Keratinocyte (primary cell): ENCODE measurements around the gene ZCCHC17. TPM values are rescaled to one million over a fixed set of nuclear protein-coding genes. Genes with fewer than 3 reads are reported as not detected.
"Not testable (repeated sequence)": the region's sequence is repeated elsewhere in the genome, so short reads cannot be mapped to it uniquely, and the experiment has no call there.

Source experiments
- DNase-seq: peaks from one replicate; pipeline ENCODE4 v3.0.0-alpha.2; 2011; ENCODE audit warnings: low read depth, missing footprints, low spot score
- FAIRE-seq: peaks from 2 replicates; lab custom pipeline; 2011; peaks lifted over from hg19 to GRCh38; lab: Jason Lieb, UNC
- H2AFZ ChIP-seq: 2 replicates; pipeline ENCODE4 v1.6.0; 2012; ENCODE audit warnings: low read length, control low read depth, inconsistent platforms; ENCODE audit not compliant: control insufficient read depth
- H3K27ac ChIP-seq: 2 replicates; pipeline ENCODE4 v1.5.1; 2011; ENCODE audit warnings: low read length; ENCODE audit not compliant: control insufficient read depth, insufficient read depth
- H3K27me3 ChIP-seq: 3 replicates; pipeline ENCODE4 v1.6.0; 2011; ENCODE audit warnings: low read length; ENCODE audit not compliant: control insufficient read depth, insufficient read depth; ENCODE audit errors: extremely low read depth
- H3K36me3 ChIP-seq, 2 experiments: 2 replicates in 1 of 2; 3 replicates in 1 of 2; pipeline ENCODE4 v1.5.1; 2011; ENCODE audit warnings: low read length in 2 of 2, mild to moderate bottlenecking in 1 of 2; ENCODE audit not compliant: control insufficient read depth in 2 of 2, insufficient read depth in 2 of 2; ENCODE audit errors: extremely low read depth in 1 of 2
- H3K4me1 ChIP-seq: 3 replicates; pipeline ENCODE4 v1.5.1; 2011; ENCODE audit warnings: low read length; ENCODE audit not compliant: control insufficient read depth, insufficient read depth; ENCODE audit errors: extremely low read depth
- H3K4me2 ChIP-seq: 3 replicates; pipeline ENCODE4 v1.6.0; 2011; ENCODE audit warnings: low read depth, low read length; ENCODE audit not compliant: control insufficient read depth, insufficient read depth; ENCODE audit errors: extremely low read depth
- H3K4me3 ChIP-seq, 3 experiments: fragments of 200-600 bp in 1 of 3; sonication (generic) in 1 of 3; 2 replicates in 2 of 3; 3 replicates in 1 of 3; pipeline ENCODE4 v1.5.1; 2011 to 2016; ENCODE audit warnings: low read length in 3 of 3, mild to moderate bottlenecking in 3 of 3, control low read depth in 2 of 3, inconsistent platforms in 1 of 3, low read depth in 1 of 3, mixed read lengths in 1 of 3, mixed run types in 1 of 3, moderate library complexity in 1 of 3; ENCODE audit not compliant: control insufficient read depth in 2 of 3, insufficient read depth in 2 of 3; ENCODE audit errors: extremely low read depth in 1 of 3
- H3K79me2 ChIP-seq: 2 replicates; pipeline ENCODE4 v1.6.0; 2012; ENCODE audit warnings: low read length; ENCODE audit not compliant: control insufficient read depth, insufficient read depth
- H3K9ac ChIP-seq: 3 replicates; pipeline ENCODE4 v1.6.0; 2011; ENCODE audit warnings: low read length; ENCODE audit not compliant: control insufficient read depth, insufficient read depth; ENCODE audit errors: extremely low read depth
- H3K9me1 ChIP-seq: 3 replicates; pipeline ENCODE4 v1.6.0; 2011; ENCODE audit warnings: low read length; ENCODE audit not compliant: control insufficient read depth, insufficient read depth; ENCODE audit errors: extremely low read depth
- H3K9me3 ChIP-seq: 2 replicates; pipeline ENCODE4 v1.5.1; 2012; ENCODE audit warnings: low read depth, low read length; ENCODE audit not compliant: control insufficient read depth
- H4K20me1 ChIP-seq: 3 replicates; pipeline ENCODE4 v1.6.0; 2011; ENCODE audit warnings: low read length; ENCODE audit not compliant: control insufficient read depth, insufficient read depth; ENCODE audit errors: extremely low read depth
- EZH2 ChIP-seq: IDR thresholded peaks from one replicate; pipeline ENCODE4 v1.6.1; 2012; ENCODE audit warnings: inconsistent platforms, mild to moderate bottlenecking, low read length, moderate library complexity
- dilution Hi-C: fragments of 300-500 bp; cut with MboI; formaldehyde crosslinking; loops from one replicate; pipeline ENCODE4 v1.7.0; 2020; ENCODE audit warnings: low sequenced_read_pairs; ENCODE audit not compliant: extremely low pct_ligation_motif_present
- polyA plus RNA-seq, 5 experiments: library from polyadenylated mRNA; depleted of rRNA in 3 of 5; stranded (reverse) in 3 of 5; stranded (forward) in 1 of 5; unstranded in 1 of 5; fragments of >200 nt; gene quantifications; 1 replicate in 1 of 5; 2 replicates in 3 of 5; 3 replicates in 1 of 5; pipeline versions ENCODE4 v1.2.1 to v1.2.3, GENCODE V29; 2011 to 2012; ENCODE audit warnings: missing spikeins in 2 of 5, low read depth in 1 of 5, low replicate concordance in 1 of 5
- TF ChIP-seq, protein P1 (sequence below), 3 experiments: IDR thresholded peaks in 1 of 3; conservative IDR thresholded peaks in 1 of 3; optimal IDR thresholded peaks in 1 of 3; 2 replicates in 2 of 3; 3 replicates in 1 of 3; pipeline versions ENCODE3 to v1.5.1; 2011; ENCODE audit warnings: low read length in 3 of 3, mild to moderate bottlenecking in 3 of 3, moderate library complexity in 2 of 3, control low read depth in 1 of 3, inconsistent platforms in 1 of 3; ENCODE audit not compliant: insufficient read depth in 2 of 3; ENCODE audit errors: extremely low read depth in 1 of 3

ZCCHC17 gene
- polyA plus RNA-seq, 1 donor (not counting 4 experiments of a cell fraction or from before 2014, with no cell fraction given), result 70.0 TPM

DNA sequence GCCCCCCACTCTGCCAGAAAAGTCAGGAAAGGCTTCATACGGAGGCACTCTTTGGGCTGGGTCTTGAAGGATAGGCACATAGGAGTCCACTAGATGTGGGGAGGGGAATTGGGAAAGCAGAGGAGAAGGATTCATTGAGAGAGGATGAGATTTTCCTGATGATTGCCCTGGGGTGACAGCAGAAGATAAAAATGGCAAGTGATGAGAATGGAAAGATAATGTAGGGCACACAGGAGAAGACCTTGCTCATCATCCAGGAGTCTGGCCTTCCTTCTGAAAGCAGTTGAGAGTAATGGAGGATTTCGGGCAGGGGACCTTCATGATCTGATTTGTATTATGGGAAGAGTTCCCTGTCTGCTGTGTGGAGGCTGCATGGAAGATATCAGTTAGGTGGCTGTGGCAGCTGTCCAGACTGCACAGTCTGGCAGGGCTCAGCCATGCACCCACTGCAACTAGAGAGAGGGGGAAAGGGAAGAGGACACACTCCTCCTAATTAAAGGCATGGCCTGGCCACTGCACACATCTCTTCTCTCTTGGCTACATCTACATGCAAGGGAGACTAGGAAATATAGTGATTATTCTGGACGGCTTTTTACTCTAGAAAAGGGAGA is 85.7 kb downstream of the ZCCHC17 start:
- dilution Hi-C loops, result no loop called here
- DNase-seq, result no peak
- H3K9ac ChIP-seq, result no peak overlapping the region
- H3K9me1 ChIP-seq, result no peaks in the 10 kb centered on the region
- no peaks in the 10 kb centered on the region for H3K9me3 ChIP-seq
- no peak for TF ChIP-seq EZH2
- TF ChIP-seq, protein P1, sequence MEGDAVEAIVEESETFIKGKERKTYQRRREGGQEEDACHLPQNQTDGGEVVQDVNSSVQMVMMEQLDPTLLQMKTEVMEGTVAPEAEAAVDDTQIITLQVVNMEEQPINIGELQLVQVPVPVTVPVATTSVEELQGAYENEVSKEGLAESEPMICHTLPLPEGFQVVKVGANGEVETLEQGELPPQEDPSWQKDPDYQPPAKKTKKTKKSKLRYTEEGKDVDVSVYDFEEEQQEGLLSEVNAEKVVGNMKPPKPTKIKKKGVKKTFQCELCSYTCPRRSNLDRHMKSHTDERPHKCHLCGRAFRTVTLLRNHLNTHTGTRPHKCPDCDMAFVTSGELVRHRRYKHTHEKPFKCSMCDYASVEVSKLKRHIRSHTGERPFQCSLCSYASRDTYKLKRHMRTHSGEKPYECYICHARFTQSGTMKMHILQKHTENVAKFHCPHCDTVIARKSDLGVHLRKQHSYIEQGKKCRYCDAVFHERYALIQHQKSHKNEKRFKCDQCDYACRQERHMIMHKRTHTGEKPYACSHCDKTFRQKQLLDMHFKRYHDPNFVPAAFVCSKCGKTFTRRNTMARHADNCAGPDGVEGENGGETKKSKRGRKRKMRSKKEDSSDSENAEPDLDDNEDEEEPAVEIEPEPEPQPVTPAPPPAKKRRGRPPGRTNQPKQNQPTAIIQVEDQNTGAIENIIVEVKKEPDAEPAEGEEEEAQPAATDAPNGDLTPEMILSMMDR (optimal IDR thresholded peaks at IDR 0.05 in 1 of 3, IDR thresholded peaks at IDR 0.05 in 1 of 3, conservative IDR thresholded peaks at IDR 0.05 in 1 of 3; ENCODE audit: extremely low read depth in 1 of 3, insufficient read depth in 2 of 3, low read length in 3 of 3), result no peak
- H3K27me3 ChIP-seq, result no peaks in the 10 kb centered on the region
- H3K27ac ChIP-seq, result no peak overlapping the region
- no peak overlapping the region for H3K4me3 ChIP-seq
- no peaks in the 10 kb centered on the region for H3K79me2 ChIP-seq
- H4K20me1 ChIP-seq, result no peaks in the 10 kb centered on the region
- no peak overlapping the region for H3K4me2 ChIP-seq
- no peak for FAIRE-seq
- no peak overlapping the region for H2AFZ ChIP-seq
- no peaks in the 10 kb centered on the region for H3K4me1 ChIP-seq
- H3K36me3 ChIP-seq, result no peaks in the 10 kb centered on the region

DNA sequence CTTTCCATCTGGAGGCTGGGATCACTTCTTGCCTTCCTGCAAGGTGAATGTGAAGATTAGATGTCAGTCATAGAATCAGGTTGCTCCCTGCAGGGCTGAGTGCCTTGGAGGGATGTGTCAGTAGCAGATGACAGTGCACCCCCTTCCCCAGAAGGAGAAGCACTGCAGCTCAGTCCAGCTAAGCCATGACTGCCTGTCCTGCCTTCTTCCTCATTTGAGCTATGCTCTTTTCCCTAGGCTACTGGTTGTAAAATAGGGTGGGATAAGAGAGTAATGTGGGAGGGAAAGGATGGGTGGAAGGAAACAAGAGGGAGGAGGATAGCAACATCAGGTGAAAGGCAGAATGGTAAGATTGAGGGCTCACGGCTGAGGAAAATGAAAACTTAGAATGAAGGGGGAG is 87.1 kb downstream of the ZCCHC17 start:
- Histone ChIP-seq H4K20me1 (no peaks in the 10 kb centered on the region), H3K9ac (no peak overlapping the region), H3K27me3 (no peaks in the 10 kb centered on the region), H3K4me2 (no peak overlapping the region), H3K4me3 (no peak overlapping the region), H2AFZ (no peak overlapping the region), H3K4me1 (no peaks in the 10 kb centered on the region), H3K27ac (no peak overlapping the region), H3K9me1 (no peaks in the 10 kb centered on the region), H3K79me2 (no peaks in the 10 kb centered on the region), H3K36me3 (no peaks in the 10 kb centered on the region), H3K9me3 (no peaks in the 10 kb centered on the region)
- DNase-seq (no peak), FAIRE-seq (no peak)
- dilution Hi-C loops, result no loop called here
- TF ChIP-seq EZH2, result no peak
- TF ChIP-seq, protein P1 (optimal IDR thresholded peaks at IDR 0.05 in 1 of 3, IDR thresholded peaks at IDR 0.05 in 1 of 3, conservative IDR thresholded peaks at IDR 0.05 in 1 of 3; ENCODE audit: extremely low read depth in 1 of 3, insufficient read depth in 2 of 3, low read length in 3 of 3), result no peak

DNA sequence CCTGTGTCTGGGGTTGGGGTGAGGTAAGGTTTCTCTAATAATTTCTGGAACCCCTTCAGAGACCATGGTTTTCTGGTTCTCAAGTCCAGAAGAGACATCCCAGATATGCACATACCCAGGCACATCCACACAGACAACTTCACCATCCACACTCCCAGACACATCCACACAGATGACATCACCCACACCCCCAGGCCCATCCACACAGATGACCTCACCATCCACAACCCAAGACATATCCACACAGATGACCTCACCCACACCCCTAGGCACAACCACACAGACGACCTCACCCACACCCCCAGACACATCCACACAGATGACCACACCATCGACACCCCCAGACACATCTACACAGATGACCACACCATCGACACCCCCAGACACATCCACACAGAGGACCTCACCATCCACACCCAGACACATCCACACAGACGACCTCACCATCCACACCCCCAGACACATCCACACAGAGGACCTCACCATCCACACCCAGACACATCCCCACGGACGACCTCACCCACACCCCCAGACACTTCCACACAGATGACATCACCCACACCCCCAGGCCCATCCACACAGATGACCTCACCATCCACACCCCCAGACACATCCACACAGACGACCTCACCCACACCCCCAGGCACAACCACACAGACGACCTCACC is 89.9 kb downstream of the ZCCHC17 start:
- H3K79me2 ChIP-seq, FAIRE-seq, DNase-seq, H3K36me3 ChIP-seq, H2AFZ ChIP-seq, H3K4me3 ChIP-seq, dilution Hi-C loops, H3K4me2 ChIP-seq, H3K9ac ChIP-seq, H3K27ac ChIP-seq, H4K20me1 ChIP-seq, H3K9me3 ChIP-seq, H3K27me3 ChIP-seq, H3K9me1 ChIP-seq: not testable (repeated sequence)
- H3K4me1 ChIP-seq, result peaks cover 12% of the 10 kb centered on the region
